Measurements from ENCODE around the gene RFPL1.
"Not testable (repeated sequence)": the region's sequence is repeated elsewhere in the genome, so short reads cannot be mapped to it uniquely, and the experiment has no call there.

RFPL1 gene

DNA sequence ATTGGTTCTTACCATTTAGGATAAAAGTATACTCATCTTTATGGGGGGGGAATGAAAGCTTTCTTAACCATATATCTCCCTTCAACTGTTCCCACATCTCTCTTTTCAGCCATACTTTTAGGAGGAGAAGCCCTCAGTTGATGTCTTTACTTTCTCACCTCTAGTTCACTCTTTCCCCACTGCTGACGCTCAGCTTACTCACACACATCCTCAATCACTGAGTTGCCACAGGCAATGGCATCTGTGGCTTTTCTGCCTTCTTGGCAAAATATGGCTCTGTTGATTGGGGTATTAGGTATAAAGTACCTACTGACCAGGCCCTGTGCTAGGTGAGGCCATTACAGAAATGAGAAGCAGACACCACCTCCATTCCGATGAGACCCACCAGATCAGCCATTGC, 37.8 kb upstream of the RFPL1 start:
- H2BK120ac ChIP-seq (ENCODE audit: insufficient read depth, low read length, poor library complexity), result no peak overlapping the region
- no peaks in the 10 kb centered on the region for H3K9me3 ChIP-seq (ENCODE audit: insufficient read depth, low read depth, low read length)
- H3K79me1 ChIP-seq (ENCODE audit: low read length), result no peaks in the 10 kb centered on the region
- H3K9ac ChIP-seq (ENCODE audit: low read length), result no peak overlapping the region
- no peak overlapping the region for H3K23ac ChIP-seq (ENCODE audit: low read length)
- DNase-seq, result no peak
- no peak overlapping the region for H3K14ac ChIP-seq (ENCODE audit: low read length)
- no CpG with 5 or more reads among the region's 2 CpGs for WGBS (ENCODE audit: extremely low coverage, insufficient coverage, insufficient read length)
- H2AFZ ChIP-seq (ENCODE audit: insufficient read depth, low read length, poor library complexity), result no peak overlapping the region
- no peak overlapping the region for H3K4me2 ChIP-seq (ENCODE audit: low read length)
- no peaks in the 10 kb centered on the region for H3K79me2 ChIP-seq (ENCODE audit: control insufficient read depth, insufficient read depth, low read length, poor library complexity)
- H3K4ac ChIP-seq (ENCODE audit: low read depth, low read length), result no peak overlapping the region
- no peak overlapping the region for H3K27ac ChIP-seq (ENCODE audit: low read depth, low read length)
- H4K91ac ChIP-seq (ENCODE audit: low read depth, low read length), result no peak overlapping the region
- no peak overlapping the region for H2BK5ac ChIP-seq (ENCODE audit: low read depth, low read length, poor library complexity)
- H3K4me1 ChIP-seq (ENCODE audit: control insufficient read depth in 1 of 2, insufficient read depth in 2 of 2, low read length in 2 of 2), result no peaks in the 10 kb centered on the region
- H3K36me3 ChIP-seq (ENCODE audit: control insufficient read depth in 1 of 2, insufficient read depth in 2 of 2, low read length in 2 of 2), result no peaks in the 10 kb centered on the region
- no peak overlapping the region for H3K18ac ChIP-seq (ENCODE audit: low read length)
- H2BK12ac ChIP-seq (ENCODE audit: low read length), result no peak overlapping the region
- no peak overlapping the region for H3K4me3 ChIP-seq (ENCODE audit: low read depth, low read length)
- no peak overlapping the region for H4K12ac ChIP-seq (ENCODE audit: low read depth, low read length)
- H3K27me3 ChIP-seq (ENCODE audit: insufficient read depth, low read length), result no peaks in the 10 kb centered on the region
- no peak overlapping the region for H2AK5ac ChIP-seq (ENCODE audit: low read length)
- H4K8ac ChIP-seq (ENCODE audit: low read depth, low read length), result no peak overlapping the region

DNA sequence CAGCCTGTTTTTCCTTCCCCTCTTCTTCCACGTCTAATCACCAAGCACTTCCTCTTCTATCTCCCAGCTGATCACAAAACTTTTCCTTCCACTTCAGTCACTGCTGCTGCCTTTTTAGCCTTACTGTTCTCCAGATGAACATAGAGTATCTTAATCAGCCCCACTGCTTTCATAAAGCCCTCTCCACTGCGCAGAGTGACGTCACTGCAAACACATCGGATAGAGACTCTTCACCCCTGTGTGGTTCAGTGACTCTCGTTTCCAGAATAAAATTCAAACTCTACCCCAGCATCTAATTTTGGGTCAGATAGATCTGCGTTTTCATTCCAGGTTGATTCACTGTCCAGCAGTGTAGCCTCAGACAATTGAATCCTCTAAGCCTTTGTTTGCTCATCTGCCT, 36.8 kb upstream of the RFPL1 start:
- not testable (repeated sequence) for H2BK5ac ChIP-seq (ENCODE audit: low read depth, low read length, poor library complexity); H3K27me3 ChIP-seq (ENCODE audit: insufficient read depth, low read length); H3K14ac ChIP-seq (ENCODE audit: low read length); H3K79me2 ChIP-seq (ENCODE audit: control insufficient read depth, insufficient read depth, low read length, poor library complexity); H4K12ac ChIP-seq (ENCODE audit: low read depth, low read length); H3K18ac ChIP-seq (ENCODE audit: low read length); H3K36me3 ChIP-seq (ENCODE audit: control insufficient read depth in 1 of 2, insufficient read depth in 2 of 2, low read length in 2 of 2); H2BK12ac ChIP-seq (ENCODE audit: low read length); H3K4me3 ChIP-seq (ENCODE audit: low read depth, low read length); H3K79me1 ChIP-seq (ENCODE audit: low read length); H2AK5ac ChIP-seq (ENCODE audit: low read length); H3K9ac ChIP-seq (ENCODE audit: low read length); H3K4me2 ChIP-seq (ENCODE audit: low read length); H3K4ac ChIP-seq (ENCODE audit: low read depth, low read length); DNase-seq; H3K23ac ChIP-seq (ENCODE audit: low read length); H4K91ac ChIP-seq (ENCODE audit: low read depth, low read length); H3K4me1 ChIP-seq (ENCODE audit: control insufficient read depth in 1 of 2, insufficient read depth in 2 of 2, low read length in 2 of 2); H2BK120ac ChIP-seq (ENCODE audit: insufficient read depth, low read length, poor library complexity); H4K8ac ChIP-seq (ENCODE audit: low read depth, low read length); H2AFZ ChIP-seq (ENCODE audit: insufficient read depth, low read length, poor library complexity); H3K9me3 ChIP-seq (ENCODE audit: insufficient read depth, low read depth, low read length); H3K27ac ChIP-seq (ENCODE audit: low read depth, low read length)
- WGBS (ENCODE audit: extremely low coverage, insufficient coverage, insufficient read length), result no CpG with 5 or more reads among the region's 6 CpGs

DNA sequence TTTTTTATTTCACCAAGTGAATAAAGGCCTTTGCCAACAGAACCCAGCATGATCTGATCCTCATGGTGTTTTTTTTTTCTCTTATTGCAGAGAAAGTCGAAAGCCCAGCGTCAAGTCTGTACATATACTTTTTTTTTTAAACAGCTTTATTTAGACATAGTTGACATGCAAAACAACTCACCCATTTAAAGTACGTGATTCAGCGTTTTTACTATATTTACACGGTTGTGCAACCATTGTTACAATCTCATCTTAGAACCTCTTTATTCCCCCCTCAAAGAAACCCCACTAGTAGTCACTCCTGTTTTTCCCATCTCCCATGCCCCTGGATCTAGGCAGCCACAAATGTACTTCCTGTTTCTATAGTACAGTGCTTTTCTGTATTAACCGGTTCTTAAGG, 29.4 kb upstream of the RFPL1 start:
- no peak overlapping the region for H4K12ac ChIP-seq (ENCODE audit: low read depth, low read length)
- H2BK5ac ChIP-seq (ENCODE audit: low read depth, low read length, poor library complexity), result no peak overlapping the region
- no peak overlapping the region for H2BK12ac ChIP-seq (ENCODE audit: low read length)
- H3K79me2 ChIP-seq (ENCODE audit: control insufficient read depth, insufficient read depth, low read length, poor library complexity), result no peaks in the 10 kb centered on the region
- H3K9me3 ChIP-seq (ENCODE audit: insufficient read depth, low read depth, low read length), result no peaks in the 10 kb centered on the region
- no peak overlapping the region for H3K18ac ChIP-seq (ENCODE audit: low read length)
- H2AK5ac ChIP-seq (ENCODE audit: low read length), result no peak overlapping the region
- no peak overlapping the region for H3K14ac ChIP-seq (ENCODE audit: low read length)
- no CpG with 5 or more reads among the region's 6 CpGs for WGBS (ENCODE audit: extremely low coverage, insufficient coverage, insufficient read length)
- H3K4ac ChIP-seq (ENCODE audit: low read depth, low read length), result no peak overlapping the region
- H4K91ac ChIP-seq (ENCODE audit: low read depth, low read length), result no peak overlapping the region
- no peak overlapping the region for H3K27ac ChIP-seq (ENCODE audit: low read depth, low read length)
- H3K4me1 ChIP-seq (ENCODE audit: control insufficient read depth in 1 of 2, insufficient read depth in 2 of 2, low read length in 2 of 2), result no peaks in the 10 kb centered on the region
- no peak for DNase-seq
- H3K23ac ChIP-seq (ENCODE audit: low read length), result no peak overlapping the region
- H3K27me3 ChIP-seq (ENCODE audit: insufficient read depth, low read length), result no peaks in the 10 kb centered on the region
- no peak overlapping the region for H4K8ac ChIP-seq (ENCODE audit: low read depth, low read length)
- H3K4me3 ChIP-seq (ENCODE audit: low read depth, low read length), result no peak overlapping the region
- H2AFZ ChIP-seq (ENCODE audit: insufficient read depth, low read length, poor library complexity), result no peak overlapping the region
- H2BK120ac ChIP-seq (ENCODE audit: insufficient read depth, low read length, poor library complexity), result no peak overlapping the region
- no peaks in the 10 kb centered on the region for H3K36me3 ChIP-seq (ENCODE audit: control insufficient read depth in 1 of 2, insufficient read depth in 2 of 2, low read length in 2 of 2)
- no peak overlapping the region for H3K4me2 ChIP-seq (ENCODE audit: low read length)
- H3K79me1 ChIP-seq (ENCODE audit: low read length), result no peaks in the 10 kb centered on the region
- H3K9ac ChIP-seq (ENCODE audit: low read length), result no peak overlapping the region

DNA sequence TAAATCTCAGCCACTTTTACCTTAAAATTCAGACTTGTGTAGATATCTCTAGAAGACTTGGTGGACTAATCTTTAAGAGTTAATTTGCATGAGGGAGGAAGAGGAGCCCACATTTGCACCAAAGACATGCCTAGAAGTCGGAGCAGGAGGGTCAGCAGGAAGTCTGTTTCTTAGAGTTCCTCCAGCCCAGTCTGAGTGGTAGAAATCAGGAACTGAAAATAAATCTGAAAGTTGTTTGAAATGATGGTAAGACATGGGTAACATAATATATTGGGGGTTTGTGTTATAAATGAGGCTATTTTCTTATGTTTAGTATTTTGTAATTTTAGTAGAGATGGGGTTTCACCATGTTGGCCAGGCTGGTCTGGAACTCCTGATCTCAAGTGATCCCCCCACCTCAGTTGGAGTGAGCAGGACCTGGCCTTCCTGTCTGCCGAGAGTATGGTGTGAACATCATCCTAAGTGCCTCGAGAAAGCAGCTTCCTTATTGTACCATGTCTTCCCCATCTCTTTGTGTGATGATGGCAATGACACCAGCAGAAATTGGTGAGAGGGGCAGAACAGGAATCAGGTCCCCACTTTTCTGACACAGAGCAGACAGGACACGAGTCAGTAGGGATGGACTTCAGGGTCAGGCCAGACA, 26.7 kb upstream of the RFPL1 start:
- not testable (repeated sequence) for H4K12ac ChIP-seq (ENCODE audit: low read depth, low read length); H2BK12ac ChIP-seq (ENCODE audit: low read length); H3K36me3 ChIP-seq (ENCODE audit: control insufficient read depth in 1 of 2, insufficient read depth in 2 of 2, low read length in 2 of 2); H3K23ac ChIP-seq (ENCODE audit: low read length); H3K14ac ChIP-seq (ENCODE audit: low read length); H2AK5ac ChIP-seq (ENCODE audit: low read length); H3K4me1 ChIP-seq (ENCODE audit: control insufficient read depth in 1 of 2, insufficient read depth in 2 of 2, low read length in 2 of 2); DNase-seq; H3K27me3 ChIP-seq (ENCODE audit: insufficient read depth, low read length); H2BK120ac ChIP-seq (ENCODE audit: insufficient read depth, low read length, poor library complexity); H3K27ac ChIP-seq (ENCODE audit: low read depth, low read length); H2BK5ac ChIP-seq (ENCODE audit: low read depth, low read length, poor library complexity); H3K4ac ChIP-seq (ENCODE audit: low read depth, low read length); H3K9me3 ChIP-seq (ENCODE audit: insufficient read depth, low read depth, low read length); H4K91ac ChIP-seq (ENCODE audit: low read depth, low read length); H3K4me2 ChIP-seq (ENCODE audit: low read length); H3K79me1 ChIP-seq (ENCODE audit: low read length); H3K18ac ChIP-seq (ENCODE audit: low read length); H4K8ac ChIP-seq (ENCODE audit: low read depth, low read length); H3K4me3 ChIP-seq (ENCODE audit: low read depth, low read length); H2AFZ ChIP-seq (ENCODE audit: insufficient read depth, low read length, poor library complexity); H3K9ac ChIP-seq (ENCODE audit: low read length); H3K79me2 ChIP-seq (ENCODE audit: control insufficient read depth, insufficient read depth, low read length, poor library complexity)
- WGBS (ENCODE audit: extremely low coverage, insufficient coverage, insufficient read length), result no CpG with 5 or more reads among the region's 4 CpGs
